RWPE1 (cell line): ENCODE results near the gene TCEAL3.

Experiments used
- CTCF ChIA-PET: fragments of 350-600 bp; sonication (Branson Sonifier 250); formaldehyde crosslinking; extraction: SDS; loops from one replicate; lab custom pipeline; 2021; lab: Yijun Ruan, JAX
- POLR2A ChIA-PET: fragments of 400-600 bp; formaldehyde crosslinking; extraction: SDS; loops from one replicate; lab custom pipeline; 2020; ENCODE audit warnings: antibody characterized with exemption; ENCODE audit not compliant: low non-redundant PET; lab: Yijun Ruan, JAX
- DNase-seq: peaks from one replicate; pipeline ENCODE4 v3.0.0; 2012; ENCODE audit warnings: low spot score
- H3K27ac ChIP-seq: fragments of 450-650 bp; 2 replicates; pipeline ENCODE4 v1.5.1; 2017
- TF ChIP-seq, protein P1 (sequence below): fragments of 450-650 bp; conservative IDR thresholded peaks from 2 replicates; pipeline ENCODE4 v1.5.1; 2017; ENCODE audit warnings: low read depth, mild to moderate bottlenecking

Gene TCEAL3

DNA sequence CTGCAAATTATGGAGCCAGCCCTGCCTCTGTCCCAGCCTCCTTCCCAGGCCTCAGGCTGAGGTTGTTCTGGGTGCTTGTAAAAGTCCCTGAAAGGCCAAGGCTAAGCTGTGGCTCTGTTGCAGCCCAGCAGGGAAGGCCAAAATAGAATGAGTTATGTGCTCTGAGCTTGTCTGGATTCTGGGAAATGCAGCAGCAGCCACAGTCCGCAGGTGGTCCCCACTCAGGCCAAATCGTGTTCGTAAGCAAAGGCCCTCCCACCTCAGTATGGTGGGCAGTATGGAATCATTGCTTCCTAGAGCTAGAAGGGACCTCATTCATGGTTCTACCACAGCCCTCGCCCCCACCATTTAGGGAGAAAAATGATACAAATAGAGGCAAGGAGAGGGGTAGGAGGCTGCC, 16.3 kb downstream of the TCEAL3 start:
- TF ChIP-seq, protein P1, sequence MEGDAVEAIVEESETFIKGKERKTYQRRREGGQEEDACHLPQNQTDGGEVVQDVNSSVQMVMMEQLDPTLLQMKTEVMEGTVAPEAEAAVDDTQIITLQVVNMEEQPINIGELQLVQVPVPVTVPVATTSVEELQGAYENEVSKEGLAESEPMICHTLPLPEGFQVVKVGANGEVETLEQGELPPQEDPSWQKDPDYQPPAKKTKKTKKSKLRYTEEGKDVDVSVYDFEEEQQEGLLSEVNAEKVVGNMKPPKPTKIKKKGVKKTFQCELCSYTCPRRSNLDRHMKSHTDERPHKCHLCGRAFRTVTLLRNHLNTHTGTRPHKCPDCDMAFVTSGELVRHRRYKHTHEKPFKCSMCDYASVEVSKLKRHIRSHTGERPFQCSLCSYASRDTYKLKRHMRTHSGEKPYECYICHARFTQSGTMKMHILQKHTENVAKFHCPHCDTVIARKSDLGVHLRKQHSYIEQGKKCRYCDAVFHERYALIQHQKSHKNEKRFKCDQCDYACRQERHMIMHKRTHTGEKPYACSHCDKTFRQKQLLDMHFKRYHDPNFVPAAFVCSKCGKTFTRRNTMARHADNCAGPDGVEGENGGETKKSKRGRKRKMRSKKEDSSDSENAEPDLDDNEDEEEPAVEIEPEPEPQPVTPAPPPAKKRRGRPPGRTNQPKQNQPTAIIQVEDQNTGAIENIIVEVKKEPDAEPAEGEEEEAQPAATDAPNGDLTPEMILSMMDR: no peak
- POLR2A ChIA-PET: no interaction called here
- CTCF ChIA-PET: no interaction called here
- peak overlapping the region; percentile 72 for H3K27ac ChIP-seq
- DNase-seq: no peak

DNA sequence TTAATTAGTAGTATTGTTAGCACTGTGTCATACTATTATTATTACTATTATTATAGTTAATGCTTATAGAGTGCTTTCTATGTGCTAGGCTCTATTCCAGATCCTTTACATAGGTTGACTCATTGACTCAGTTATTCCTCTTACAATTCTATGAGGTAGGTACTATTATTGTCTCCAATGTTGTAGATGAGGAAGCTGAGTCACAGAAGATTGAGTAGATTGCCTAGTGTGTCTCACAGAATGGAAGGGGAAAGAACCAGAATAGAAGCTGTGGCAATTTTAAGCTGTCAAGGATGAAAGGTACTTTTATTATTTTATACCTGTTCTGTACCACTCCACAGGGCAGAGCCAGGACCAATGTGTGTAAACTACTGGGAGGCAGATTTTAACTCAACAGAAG, 19.1 kb downstream of the TCEAL3 start:
- ChIA-PET CTCF (interaction anchor here (0.7 kb wide), 1 partner anchor 739 kb away, joined by 3 read pairs; no protein-coding TSS in a partner anchor), POLR2A (no interaction called here)
- TF ChIP-seq, protein P1: no peak
- H3K27ac ChIP-seq: no peak overlapping the region
- DNase-seq: no peak

DNA sequence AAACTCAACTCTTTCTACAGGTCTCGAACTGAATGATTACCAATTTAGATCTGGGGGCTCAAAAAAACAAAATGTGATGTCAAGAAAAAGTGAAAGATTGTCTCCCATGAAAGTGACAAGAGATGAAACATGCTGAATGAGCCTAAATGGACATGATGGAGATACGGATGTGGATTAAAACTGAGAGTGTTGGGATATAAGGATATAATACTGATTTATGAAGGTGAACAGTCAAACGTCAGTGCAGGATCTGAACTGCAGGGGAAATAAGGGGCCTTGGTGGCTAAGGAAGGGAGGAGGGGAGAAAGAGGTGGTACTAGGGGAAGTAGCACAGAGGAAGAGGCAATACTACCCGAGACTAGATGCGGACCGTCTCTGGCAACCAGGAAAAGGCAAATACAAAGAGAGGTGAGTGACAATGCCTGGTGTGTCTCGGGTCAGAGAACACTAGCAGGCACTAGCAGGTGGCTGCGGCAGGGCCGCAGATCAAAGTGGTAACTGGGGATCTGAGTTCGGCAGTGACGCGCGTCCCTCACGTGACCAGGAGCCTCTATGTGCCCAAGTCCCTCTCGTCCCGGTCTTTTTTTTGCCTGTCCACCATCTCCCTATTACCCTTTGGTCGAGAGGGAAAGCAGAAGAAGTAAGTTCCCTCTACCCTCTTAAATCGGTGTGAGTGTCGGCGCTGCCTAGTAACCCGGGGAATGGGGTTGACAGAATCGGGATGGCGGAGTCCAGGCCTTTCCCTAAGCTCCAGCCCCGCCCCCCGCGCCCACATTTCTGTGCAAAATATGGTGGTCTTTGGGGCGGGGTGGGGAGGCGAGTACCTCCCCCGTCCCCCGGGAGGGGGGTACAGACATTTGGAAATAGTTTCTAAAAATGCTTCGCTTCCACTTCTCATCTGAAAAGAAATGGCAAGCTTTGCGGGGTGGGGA, 20.9 kb downstream of the TCEAL3 start, which contains the start of gene TCEAL1:
Gene TCEAL1, plus strand, starts transcription at position 590 of the 932 bp plus-strand sequence. CDS start 942 bp downstream, outside the sequence.
- ChIA-PET CTCF (no interaction called here), POLR2A (no interaction called here)
- H3K27ac ChIP-seq: peak within 1 kb of the TSS; percentile 92
- TF ChIP-seq, protein P1: no peak
- DNase-seq: no peak

DNA sequence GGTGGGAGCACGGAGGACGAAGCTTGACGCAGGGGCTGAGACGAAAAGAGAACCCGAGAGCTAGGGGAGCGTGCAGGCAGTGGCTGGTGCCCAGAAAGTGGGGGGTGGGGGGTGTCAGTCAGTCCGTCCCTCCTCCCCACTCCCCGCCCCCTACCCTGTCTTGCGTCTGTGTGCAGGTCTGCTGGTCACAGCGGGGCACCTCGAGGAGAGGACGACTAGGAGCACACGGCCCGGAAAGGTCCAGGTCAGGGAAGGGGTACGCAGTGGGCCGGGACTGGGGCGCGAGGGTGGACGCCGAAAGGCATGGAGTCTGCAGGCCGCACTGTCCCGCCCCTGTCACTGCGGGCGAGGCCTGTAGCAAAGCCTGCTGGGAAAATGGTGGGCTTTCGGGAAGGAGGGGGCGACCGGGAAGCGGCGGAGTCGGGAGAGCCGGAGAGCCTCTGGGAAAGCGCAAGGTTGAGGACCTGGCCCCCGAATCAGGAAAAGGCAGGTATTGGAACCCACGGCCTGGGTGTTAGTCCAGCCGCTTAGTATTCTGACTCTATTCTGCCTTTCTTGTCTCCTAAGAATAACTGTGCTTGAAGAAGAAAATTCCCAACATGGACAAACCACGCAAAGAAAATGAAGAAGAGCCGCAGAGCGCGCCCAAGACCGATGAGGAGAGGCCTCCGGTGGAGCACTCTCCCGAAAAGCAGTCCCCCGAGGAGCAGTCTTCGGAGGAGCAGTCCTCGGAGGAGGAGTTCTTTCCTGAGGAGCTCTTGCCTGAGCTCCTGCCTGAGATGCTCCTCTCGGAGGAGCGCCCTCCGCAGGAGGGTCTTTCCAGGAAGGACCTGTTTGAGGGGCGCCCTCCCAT, 21.8 kb downstream of the TCEAL3 start:
- TF ChIP-seq, protein P1: peak; percentile 56; the same call in 1 of the 2 replicates
- H3K27ac ChIP-seq: peak overlapping the region; percentile 92
- POLR2A ChIA-PET: no interaction called here
- no peak for DNase-seq
- CTCF ChIA-PET: interaction anchor here (0.5 to 1.1 kb wide), 5 partner anchors 13 to 1542 kb away, joined by 3 read pairs; no protein-coding TSS in a partner anchor

DNA sequence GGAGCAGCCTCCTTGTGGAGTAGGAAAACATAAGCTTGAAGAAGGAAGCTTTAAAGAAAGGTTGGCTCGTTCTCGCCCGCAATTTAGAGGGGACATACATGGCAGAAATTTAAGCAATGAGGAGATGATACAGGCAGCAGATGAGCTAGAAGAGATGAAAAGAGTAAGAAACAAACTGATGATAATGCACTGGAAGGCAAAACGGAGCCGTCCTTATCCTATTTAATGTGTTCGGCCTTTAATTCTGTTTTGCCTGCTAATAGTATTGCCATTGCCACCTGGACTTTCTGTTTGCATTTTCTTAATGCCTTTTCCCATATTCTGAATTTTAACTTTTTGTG, 22.4 kb downstream of the TCEAL3 start:
- DNase-seq: no peak
- peak overlapping the region; percentile 92 for H3K27ac ChIP-seq
- ChIA-PET CTCF (interaction anchor here (0.5 to 1.1 kb wide), 4 partner anchors 72 to 1542 kb away, joined by 3 read pairs; no protein-coding TSS in a partner anchor), POLR2A (no interaction called here)
- TF ChIP-seq, protein P1: peak; percentile 11; the same call in 1 of the 2 replicates

DNA sequence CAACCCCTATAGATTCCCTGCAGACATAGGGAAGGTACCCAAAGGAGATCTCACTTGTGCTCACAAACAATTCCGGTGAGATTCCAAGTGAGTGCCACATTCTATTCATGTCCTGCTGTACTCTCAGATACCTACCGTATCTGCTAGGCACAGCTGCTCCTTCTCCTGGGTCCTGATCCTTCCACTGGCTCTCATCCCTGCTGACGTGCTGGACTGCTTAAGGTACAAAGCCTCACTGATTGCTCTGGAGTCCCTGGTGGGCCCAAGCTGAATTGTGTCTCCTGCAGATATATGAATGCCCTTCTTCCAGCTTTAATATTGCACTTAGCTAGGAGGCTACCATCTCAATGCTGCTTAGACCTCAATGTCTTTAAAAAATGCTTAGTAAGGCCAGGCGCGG, 23.4 kb downstream of the TCEAL3 start:
- no peak overlapping the region for H3K27ac ChIP-seq
- ChIA-PET CTCF (no interaction called here), POLR2A (no interaction called here)
- TF ChIP-seq, protein P1: no peak
- DNase-seq: no peak
